GM12878 (cell line): ENCODE data around the gene DNAJC7. TPM values are rescaled to one million over a fixed set of nuclear protein-coding genes. Genes with fewer than 3 reads are reported as not detected.

Experiments used
- ATAC-seq: fragments of 200-7000 bp; cut with Tn5 transposase; 3 replicates; pipeline ENCODE4 v1.9.1; 2020; ENCODE audit warnings: mild to moderate bottlenecking, moderate library complexity
- BruUV-seq: library from RNA; stranded (reverse); fragments of 400-500 nt; replicated peaks from 2 replicates; lab custom pipeline; 2021; lab: Mats Ljungman, UMichigan
- CTCF ChIA-PET: fragments of 300-600 bp; sonication (Branson Sonifier 250); formaldehyde crosslinking; extraction: SDS; loops from one replicate; lab custom pipeline; 2021; ENCODE audit warnings: inconsistent platforms; lab: Yijun Ruan, JAX
- POLR2A ChIA-PET: fragments of 350-600 bp; formaldehyde crosslinking; extraction: SDS; loops from one replicate; lab custom pipeline; 2021; ENCODE audit warnings: inconsistent platforms; lab: Charles Lee
- RAD21 ChIA-PET: fragments of 300-600 bp; sonication (Branson Sonifier 250); formaldehyde crosslinking; loops from one replicate; lab custom pipeline; 2023; ENCODE audit warnings: antibody characterized with exemption; ENCODE audit not compliant: unreplicated experiment; lab: Charles Lee
- SMC1A ChIA-PET: fragments of 300-600 bp; sonication (Branson Sonifier 250); formaldehyde crosslinking; loops from one replicate; lab custom pipeline; 2023; ENCODE audit not compliant: unreplicated experiment, uncharacterized antibody; lab: Charles Lee
- DNase-seq: peaks from one replicate; pipeline ENCODE4 v3.0.0-alpha.2; 2011; ENCODE audit warnings: low read depth, low spot score
- FAIRE-seq: peaks from 3 replicates; lab custom pipeline; 2011; peaks lifted over from hg19 to GRCh38; lab: Jason Lieb, UNC
- H2AFZ ChIP-seq: 2 replicates; pipeline ENCODE4 v1.6.0; 2011; ENCODE audit warnings: low read depth, low read length, control low read depth; ENCODE audit not compliant: control insufficient read depth
- H3K27ac ChIP-seq: 2 replicates; pipeline ENCODE4 v1.5.1; 2011; ENCODE audit warnings: control low read depth; ENCODE audit not compliant: control insufficient read depth, insufficient read depth
- H3K27me3 ChIP-seq, 2 experiments: replicated peaks in 1 of 2; 2 replicates each; pipeline versions ENCODE4 v1.6.0 to v1.6.1; 2011; ENCODE audit warnings: low read length in 1 of 2; ENCODE audit not compliant: control insufficient read depth in 2 of 2, insufficient read depth in 2 of 2
- H3K36me3 ChIP-seq, 2 experiments: 2 replicates each; pipeline ENCODE4 v1.5.1; 2011; ENCODE audit warnings: low read length in 1 of 2; ENCODE audit not compliant: control insufficient read depth in 2 of 2, insufficient read depth in 2 of 2
- H3K4me1 ChIP-seq: 2 replicates; pipeline ENCODE4 v1.6.1; 2011; ENCODE audit warnings: mild to moderate bottlenecking, low read length, moderate library complexity, mixed read lengths; ENCODE audit not compliant: control insufficient read depth, insufficient read depth
- H3K4me2 ChIP-seq: 2 replicates; pipeline ENCODE4 v1.6.0; 2011; ENCODE audit warnings: control low read depth; ENCODE audit not compliant: control insufficient read depth, insufficient read depth
- H3K4me3 ChIP-seq: fragments of 200-600 bp; sonication (generic); 2 replicates; pipeline ENCODE4 v1.5.1; 2016
- H3K79me2 ChIP-seq: 2 replicates; pipeline ENCODE4 v1.6.0; 2011; ENCODE audit warnings: low read length; ENCODE audit not compliant: control insufficient read depth, insufficient read depth
- H3K9ac ChIP-seq: 2 replicates; pipeline ENCODE4 v1.8.0; 2011; ENCODE audit warnings: low read length, control low read depth, mixed read lengths; ENCODE audit not compliant: control insufficient read depth, insufficient read depth
- H3K9me3 ChIP-seq: replicated peaks from 3 replicates; pipeline ENCODE4 v1.5.1; 2011; ENCODE audit warnings: mild to moderate bottlenecking, low read length; ENCODE audit not compliant: control insufficient read depth, insufficient read depth
- H4K20me1 ChIP-seq: 2 replicates; pipeline ENCODE4 v1.6.0; 2011; ENCODE audit not compliant: control insufficient read depth, insufficient read depth
- FOXM1 ChIP-seq: IDR thresholded peaks from 2 replicates; pipeline ENCODE4 v1.6.1; 2012; ENCODE audit warnings: low read depth, mild to moderate bottlenecking, inconsistent platforms, low read length, moderate library complexity
- NR2C1 ChIP-seq: fragments of 450-650 bp; IDR thresholded peaks from 2 replicates; pipeline ENCODE4 v1.6.1; 2017; ENCODE audit warnings: antibody characterized with exemption, mild to moderate bottlenecking, moderate library complexity
- WGBS: methylation state at CpG from one replicate; pipeline ENCODE4 v1.1.6; 2016; ENCODE audit warnings: low lambda C conversion rate; ENCODE audit not compliant: insufficient replicate concordance, insufficient coverage; ENCODE audit errors: missing lambda C conversion rate; 5-methylcytosine and 5-hydroxymethylcytosine counted together
- in situ Hi-C: fragments of 300-500 bp; cut with MboI; formaldehyde crosslinking; loops from 9 replicates; pipeline ENCODE4 v1.14.3; 2018; ENCODE audit warnings: mixed read lengths
- intact Hi-C: fragments of 100-400 bp; cut with micrococcal nuclease; formaldehyde crosslinking; loops from one replicate; pipeline ENCODE4 v1.14.2; 2022; ENCODE audit not compliant: unreplicated experiment
- polyA plus RNA-seq, 11 experiments: library from polyadenylated mRNA; depleted of rRNA in 4 of 11; unstranded in 6 of 11; stranded (reverse) in 5 of 11; fragments of >200 nt; fragmentation: Nextera tagmentation in 4 of 11; fragmentation: Illumina TruSeq in 1 of 11; extraction: Ambion mirVana in 4 of 11; extraction: Trizol in 1 of 11; gene quantifications; 1 replicate in 1 of 11; 2 replicates in 10 of 11; pipeline versions ENCODE4 v1.2.1 to v1.2.3, GENCODE V29; 2011 to 2016; ENCODE audit warnings: inconsistent platforms in 2 of 11, missing spikeins in 2 of 11, low read depth in 1 of 11
- total RNA-seq, 4 experiments: library from RNA; depleted of rRNA in 3 of 4; stranded (reverse); fragments of >200 nt in 3 of 4; fragmentation: Illumina TruSeq in 1 of 4; extraction: Trizol in 1 of 4; gene quantifications; 2 replicates each; pipeline versions ENCODE4 v1.2.1 to v1.2.3, GENCODE V29; 2013 to 2021
- TF ChIP-seq, protein P1 (sequence below), 3 experiments: IDR thresholded peaks in 2 of 3; conservative IDR thresholded peaks in 1 of 3; 2 replicates each; pipeline ENCODE4 v1.5.1; 2011; ENCODE audit warnings: low read depth in 3 of 3, low read length in 3 of 3, mild to moderate bottlenecking in 3 of 3, control low read depth in 2 of 3, moderate library complexity in 2 of 3, inconsistent platforms in 1 of 3, mixed read lengths in 1 of 3; ENCODE audit not compliant: control insufficient read depth in 2 of 3, insufficient read depth in 1 of 3; ENCODE audit errors: extremely low read depth in 1 of 3

Gene DNAJC7
- total and polyA plus RNA-seq, 10 of the 15 experiments (the other 5 are each of a cell fraction or from before 2014, with no cell fraction given): 60.1 to 173 (median 94.9) TPM

DNA sequence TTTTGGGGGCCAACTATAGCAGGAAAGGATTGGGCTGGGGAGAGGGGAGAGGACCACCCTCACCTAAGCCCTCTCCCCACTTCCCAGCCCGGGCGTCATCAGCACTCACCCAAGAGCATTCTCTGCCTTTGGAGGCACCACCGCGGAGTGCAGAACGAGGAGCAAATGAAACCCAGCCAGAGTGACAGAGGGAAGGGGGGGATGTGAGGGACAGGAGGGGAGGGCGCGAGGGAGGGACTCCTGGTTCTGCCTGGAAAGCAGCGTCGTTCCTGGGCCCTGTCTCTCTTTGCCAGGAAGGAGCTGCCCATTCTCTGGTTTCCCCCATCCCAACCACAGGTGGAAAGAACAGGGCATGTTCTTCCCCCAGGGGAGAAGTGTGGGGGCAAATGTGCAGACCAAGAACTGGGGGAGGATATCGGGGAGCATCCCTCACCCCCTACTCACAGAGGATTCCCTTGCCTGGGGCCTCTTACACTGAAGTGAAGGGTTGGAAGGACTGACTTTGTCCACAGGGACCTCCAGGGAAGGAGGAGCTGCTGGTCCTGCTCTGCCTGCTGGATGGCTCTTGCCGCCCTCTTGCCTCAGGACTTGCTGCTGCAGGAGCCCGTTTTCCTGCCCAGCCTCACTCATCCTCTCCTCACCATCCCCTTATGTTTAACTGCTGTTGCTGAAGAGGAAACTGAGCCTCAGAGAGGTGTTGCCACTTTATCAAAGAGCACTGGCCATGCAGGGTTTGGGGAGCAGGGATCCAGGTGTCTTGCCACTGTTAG lies 36.7 kb upstream of the DNAJC7 start:
- Histone ChIP-seq H3K4me2 (no peak overlapping the region), H3K9me3 (peaks cover 8% of the 10 kb centered on the region; the same call in 2 of the 3 replicates), H3K4me1 (no peaks in the 10 kb centered on the region), H3K27me3 (peaks cover 4 to 5% of the 10 kb centered on the region in 2 experiments), H3K27ac (no peak overlapping the region), H3K36me3 (no peaks in the 10 kb centered on the region), H3K4me3 (no peak overlapping the region), H3K79me2 (no peaks in the 10 kb centered on the region), H2AFZ (no peak overlapping the region), H4K20me1 (no peaks in the 10 kb centered on the region), H3K9ac (no peak overlapping the region)
- RAD21 ChIA-PET: no interaction called here
- FAIRE-seq: no peak
- WGBS: 16% methylated on average over 12 of the region's 12 CpGs
- in situ Hi-C loops (no loop called here), intact Hi-C loops (no loop called here)
- POLR2A ChIA-PET: no interaction called here
- SMC1A ChIA-PET: no interaction called here
- BruUV-seq: no TSS peak
- CTCF ChIA-PET: no interaction called here
- no peak for ATAC-seq
- DNase-seq: no peak
- TF ChIP-seq NR2C1: no peak
- no peak for TF ChIP-seq FOXM1
- TF ChIP-seq, protein P1, sequence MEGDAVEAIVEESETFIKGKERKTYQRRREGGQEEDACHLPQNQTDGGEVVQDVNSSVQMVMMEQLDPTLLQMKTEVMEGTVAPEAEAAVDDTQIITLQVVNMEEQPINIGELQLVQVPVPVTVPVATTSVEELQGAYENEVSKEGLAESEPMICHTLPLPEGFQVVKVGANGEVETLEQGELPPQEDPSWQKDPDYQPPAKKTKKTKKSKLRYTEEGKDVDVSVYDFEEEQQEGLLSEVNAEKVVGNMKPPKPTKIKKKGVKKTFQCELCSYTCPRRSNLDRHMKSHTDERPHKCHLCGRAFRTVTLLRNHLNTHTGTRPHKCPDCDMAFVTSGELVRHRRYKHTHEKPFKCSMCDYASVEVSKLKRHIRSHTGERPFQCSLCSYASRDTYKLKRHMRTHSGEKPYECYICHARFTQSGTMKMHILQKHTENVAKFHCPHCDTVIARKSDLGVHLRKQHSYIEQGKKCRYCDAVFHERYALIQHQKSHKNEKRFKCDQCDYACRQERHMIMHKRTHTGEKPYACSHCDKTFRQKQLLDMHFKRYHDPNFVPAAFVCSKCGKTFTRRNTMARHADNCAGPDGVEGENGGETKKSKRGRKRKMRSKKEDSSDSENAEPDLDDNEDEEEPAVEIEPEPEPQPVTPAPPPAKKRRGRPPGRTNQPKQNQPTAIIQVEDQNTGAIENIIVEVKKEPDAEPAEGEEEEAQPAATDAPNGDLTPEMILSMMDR (IDR thresholded peaks at IDR 0.05 in 2 of 3, conservative IDR thresholded peaks at IDR 0.05 in 1 of 3; ENCODE audit: control insufficient read depth in 2 of 3, extremely low read depth in 1 of 3, insufficient read depth in 1 of 3, low read depth in 3 of 3, low read length in 3 of 3): no peak
- TF ChIP-seq, all 136 proteins: peak for 0
